Lower leg skin (tissue), 3 donors: Measurements from ENCODE around the gene PDZD2.

Source experiments
- POLR2A ChIP-seq, 2 donors: fragments of 450-650 bp; IDR thresholded peaks; one replicate each; pipeline ENCODE4 v1.6.1; 2016 to 2017; ENCODE audit warnings: antibody characterized with exemption in 2 of 2, mild to moderate bottlenecking in 1 of 2, moderate library complexity in 1 of 2
- TF ChIP-seq, protein P1 (sequence below), 3 donors: fragments of 450-650 bp; IDR thresholded peaks; one replicate each; pipeline ENCODE4 v1.5.1; 2016; ENCODE audit warnings: antibody characterized with exemption in 3 of 3, mild to moderate bottlenecking in 3 of 3, moderate library complexity in 2 of 3

DNA sequence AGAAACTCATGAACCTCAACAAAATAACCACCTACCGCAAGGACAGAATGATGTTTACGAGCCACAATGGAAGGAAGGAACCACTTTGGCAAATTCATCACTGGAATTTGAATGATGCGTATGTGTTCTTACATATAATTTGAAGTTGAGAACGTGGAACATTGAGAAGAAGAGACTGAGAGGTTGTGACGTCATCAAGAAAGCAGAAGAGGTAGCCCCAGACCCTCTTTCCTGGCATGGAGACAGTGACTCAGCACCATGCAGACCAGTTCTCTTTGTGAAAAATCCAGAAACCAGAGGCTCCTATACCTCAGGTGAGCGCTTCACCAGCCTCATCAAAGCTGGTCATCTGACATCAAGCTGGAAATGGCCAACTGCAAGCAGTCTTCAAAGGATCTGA, 124.5 kb downstream of the PDZD2 start:
- TF ChIP-seq, protein P1, sequence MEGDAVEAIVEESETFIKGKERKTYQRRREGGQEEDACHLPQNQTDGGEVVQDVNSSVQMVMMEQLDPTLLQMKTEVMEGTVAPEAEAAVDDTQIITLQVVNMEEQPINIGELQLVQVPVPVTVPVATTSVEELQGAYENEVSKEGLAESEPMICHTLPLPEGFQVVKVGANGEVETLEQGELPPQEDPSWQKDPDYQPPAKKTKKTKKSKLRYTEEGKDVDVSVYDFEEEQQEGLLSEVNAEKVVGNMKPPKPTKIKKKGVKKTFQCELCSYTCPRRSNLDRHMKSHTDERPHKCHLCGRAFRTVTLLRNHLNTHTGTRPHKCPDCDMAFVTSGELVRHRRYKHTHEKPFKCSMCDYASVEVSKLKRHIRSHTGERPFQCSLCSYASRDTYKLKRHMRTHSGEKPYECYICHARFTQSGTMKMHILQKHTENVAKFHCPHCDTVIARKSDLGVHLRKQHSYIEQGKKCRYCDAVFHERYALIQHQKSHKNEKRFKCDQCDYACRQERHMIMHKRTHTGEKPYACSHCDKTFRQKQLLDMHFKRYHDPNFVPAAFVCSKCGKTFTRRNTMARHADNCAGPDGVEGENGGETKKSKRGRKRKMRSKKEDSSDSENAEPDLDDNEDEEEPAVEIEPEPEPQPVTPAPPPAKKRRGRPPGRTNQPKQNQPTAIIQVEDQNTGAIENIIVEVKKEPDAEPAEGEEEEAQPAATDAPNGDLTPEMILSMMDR (IDR thresholded peaks at IDR 0.05), result no peak
- TF ChIP-seq POLR2A (IDR thresholded peaks at IDR 0.05), result no peak
